GM18907 (cell line): ENCODE results near the gene GARIN1A.
"Not testable (repeated sequence)": the region's sequence is repeated elsewhere in the genome, so short reads cannot be mapped to it uniquely, and the experiment has no call there.

ENCODE experiments used
- ATAC-seq: cut with Tn5 transposase; IDR thresholded peaks from one replicate; pipeline ENCODE4 v1.9.1; 2021; ENCODE audit warnings: mild to moderate bottlenecking, moderate library complexity; ENCODE audit not compliant: unreplicated experiment

Gene GARIN1A

DNA sequence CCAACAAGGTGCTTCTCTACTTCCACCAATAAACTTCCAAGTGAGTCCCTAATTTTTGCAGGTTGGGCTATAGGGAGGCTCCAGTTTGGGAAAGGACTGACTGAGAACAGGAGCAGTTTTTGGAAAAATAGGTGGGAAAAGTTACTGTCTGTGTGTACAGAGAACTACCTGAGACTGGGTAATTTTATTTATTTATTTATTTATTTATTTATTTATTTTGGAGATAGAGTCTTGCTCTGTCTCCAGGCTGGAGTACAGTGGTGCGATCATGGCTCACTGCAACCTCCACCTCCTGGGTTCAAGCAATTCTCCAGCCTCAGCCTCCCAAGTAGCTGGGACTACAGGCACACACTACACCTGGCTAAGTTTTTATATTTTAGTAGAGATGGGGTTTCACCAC is 11.2 kb downstream of the GARIN1A start:
- not testable (repeated sequence) for ATAC-seq

DNA sequence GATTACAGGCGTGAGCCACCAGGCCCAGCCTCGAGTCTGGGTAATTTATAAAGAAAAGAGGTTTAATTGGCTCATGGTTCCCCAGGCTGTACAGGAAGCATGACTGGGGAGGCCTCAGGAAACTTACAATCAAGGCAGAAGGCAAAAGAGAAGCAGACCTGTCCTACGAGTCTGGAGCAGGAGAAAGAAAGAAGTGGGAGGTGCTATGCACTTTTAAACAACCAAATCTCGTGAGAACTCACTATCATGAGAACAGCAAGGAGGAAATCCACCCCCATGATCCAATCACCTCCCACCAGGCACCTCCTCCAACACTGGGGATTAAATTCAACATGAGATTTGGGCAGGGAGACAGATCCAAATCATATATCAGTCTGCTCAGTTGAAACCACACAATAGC is 11.6 kb downstream of the GARIN1A start:
- ATAC-seq = not testable (repeated sequence)

GRCh38 chr7:128687131-128687530 is 15.0 kb downstream of the GARIN1A start:
- no peak for ATAC-seq

DNA sequence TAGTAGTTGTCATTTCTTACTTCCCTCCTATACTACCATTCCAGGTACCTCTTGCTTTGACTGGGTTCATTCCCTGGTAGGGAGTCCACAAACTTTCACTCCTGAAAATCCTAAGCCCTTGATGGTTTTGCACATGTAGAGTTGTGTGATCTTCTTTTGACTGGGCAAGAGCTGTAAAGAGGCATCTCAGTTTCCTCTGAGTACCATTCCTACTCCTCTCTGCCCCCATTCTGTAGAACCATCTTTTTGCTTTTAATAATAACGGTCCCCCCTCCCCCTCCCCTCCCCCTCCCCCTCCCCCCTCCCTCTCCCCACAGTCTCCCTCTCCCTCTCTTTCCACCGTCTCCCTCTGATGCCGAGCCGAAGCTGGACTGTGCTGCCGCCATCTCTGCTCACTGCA is 16.4 kb downstream of the GARIN1A start:
- ATAC-seq = no peak

DNA sequence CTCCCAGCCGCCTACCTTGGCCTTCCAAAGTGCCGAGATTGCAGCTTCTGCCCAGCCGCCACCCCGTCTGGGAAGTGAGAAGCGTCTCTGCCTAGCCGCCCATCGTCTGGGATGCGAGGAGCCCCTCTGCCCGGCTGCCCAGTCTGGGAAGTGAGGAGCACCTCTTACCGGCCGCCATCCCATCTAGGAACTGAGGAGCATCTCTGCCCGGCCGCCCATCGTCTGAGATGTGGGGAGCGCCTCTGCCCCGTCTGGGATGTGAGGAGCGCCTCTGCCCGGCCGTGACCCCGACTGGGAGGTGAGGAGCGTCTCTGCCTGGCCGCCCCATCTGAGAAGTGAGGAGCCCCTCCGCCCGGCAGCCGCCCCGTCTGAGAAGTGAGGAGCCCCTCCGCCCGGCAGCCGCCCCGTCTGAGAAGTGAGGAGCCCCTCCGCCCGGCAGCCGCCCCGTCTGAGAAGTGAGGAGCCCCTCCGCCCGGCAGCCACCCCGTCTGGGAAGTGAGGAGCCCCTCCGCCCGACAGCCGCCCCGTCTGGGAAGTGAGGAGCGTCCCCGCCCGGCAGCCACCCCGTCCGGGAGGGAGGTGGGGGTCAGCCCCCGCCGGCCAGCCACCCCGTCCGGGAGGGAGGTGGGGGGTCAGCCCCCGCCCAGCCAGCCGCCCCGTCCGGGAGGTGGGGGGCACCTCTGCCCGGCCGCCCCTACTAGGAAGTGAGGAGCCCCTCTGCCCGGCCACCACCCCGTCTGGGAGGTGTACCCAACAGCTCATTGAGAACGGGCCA is 17.3 kb downstream of the GARIN1A start:
- not testable (repeated sequence) for ATAC-seq

- no peak for ATAC-seq
Measured at GRCh38 chr7:128691227-128691626, 19.1 kb downstream of the GARIN1A start.

- ATAC-seq = no peak
Measured at GRCh38 chr7:128692623-128693270, 20.7 kb downstream of the GARIN1A start.

DNA sequence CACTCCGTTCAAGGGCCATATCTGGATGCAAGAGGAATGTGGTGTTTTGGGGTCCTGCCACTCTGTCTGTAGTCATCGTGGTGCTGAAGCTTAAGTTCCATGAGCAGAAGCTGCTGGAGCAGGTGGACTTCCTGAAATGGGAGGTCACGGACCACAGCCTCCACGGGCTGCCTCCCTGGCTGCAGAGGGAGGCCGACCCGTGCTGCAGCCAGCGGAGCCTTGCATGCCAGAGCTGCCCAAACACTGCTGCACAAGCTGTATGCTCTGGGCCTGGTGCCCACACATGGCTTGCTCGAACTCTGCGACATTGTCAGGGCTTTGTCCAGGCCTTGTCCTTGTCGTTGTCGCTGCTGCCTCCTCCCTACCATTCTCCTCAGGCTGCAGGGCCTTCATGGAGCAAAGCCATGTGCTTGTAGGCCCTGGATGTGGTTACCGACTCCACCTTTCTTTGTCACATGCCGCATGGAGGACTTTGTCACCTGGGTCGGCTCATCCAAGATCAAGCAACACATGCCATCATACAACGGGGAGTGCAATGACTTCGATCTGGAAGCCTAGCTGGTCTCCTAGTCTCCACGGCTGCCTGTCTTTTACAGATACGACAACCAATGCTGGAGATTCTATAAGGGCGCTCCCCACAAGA is 21.4 kb downstream of the GARIN1A start:
- ATAC-seq = no peak

DNA sequence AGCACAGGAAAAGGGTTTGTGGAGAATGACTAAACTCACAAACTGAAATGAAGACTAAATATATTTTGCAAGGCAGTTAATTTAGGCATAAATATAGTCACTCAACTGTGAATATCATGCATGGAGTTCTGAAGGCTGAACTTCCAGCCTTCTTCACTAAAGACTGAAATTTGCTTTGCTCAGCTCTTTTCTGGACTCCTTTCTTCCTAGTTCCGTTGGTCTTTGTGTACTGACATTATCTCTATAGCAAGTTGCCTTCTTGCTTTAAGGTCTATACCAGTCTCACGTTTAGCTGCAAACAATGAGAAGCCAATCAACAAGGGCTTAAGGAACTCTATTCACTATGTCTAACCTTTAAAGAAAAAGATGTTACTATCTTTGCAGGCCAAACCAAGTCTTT is 22.6 kb downstream of the GARIN1A start:
- no peak for ATAC-seq

GRCh38 chr7:128697302-128697905 is 25.3 kb downstream of the GARIN1A start:
- no peak for ATAC-seq

GRCh38 chr7:128699196-128699712 is 27.2 kb downstream of the GARIN1A start:
- no peak for ATAC-seq

DNA sequence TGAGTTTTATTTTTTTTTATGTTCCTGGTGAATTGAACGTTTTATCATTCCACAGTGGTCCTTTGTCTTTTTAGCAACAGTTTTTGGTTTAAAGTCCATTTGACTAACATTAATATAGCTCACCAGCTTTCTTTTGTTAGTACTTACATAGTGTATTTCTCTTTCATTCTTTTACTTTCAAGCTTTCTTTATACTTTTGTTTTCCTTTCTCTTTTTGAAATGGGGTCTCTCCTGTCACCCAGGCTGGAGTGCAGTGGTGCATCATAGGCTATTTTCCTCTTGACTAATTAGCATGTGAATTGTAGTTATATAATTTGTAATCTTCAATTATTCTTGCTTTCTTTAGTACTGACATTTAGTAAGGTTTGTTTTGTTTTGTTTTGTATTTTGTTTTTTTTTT is 27.8 kb downstream of the GARIN1A start:
- ATAC-seq = no peak

DNA sequence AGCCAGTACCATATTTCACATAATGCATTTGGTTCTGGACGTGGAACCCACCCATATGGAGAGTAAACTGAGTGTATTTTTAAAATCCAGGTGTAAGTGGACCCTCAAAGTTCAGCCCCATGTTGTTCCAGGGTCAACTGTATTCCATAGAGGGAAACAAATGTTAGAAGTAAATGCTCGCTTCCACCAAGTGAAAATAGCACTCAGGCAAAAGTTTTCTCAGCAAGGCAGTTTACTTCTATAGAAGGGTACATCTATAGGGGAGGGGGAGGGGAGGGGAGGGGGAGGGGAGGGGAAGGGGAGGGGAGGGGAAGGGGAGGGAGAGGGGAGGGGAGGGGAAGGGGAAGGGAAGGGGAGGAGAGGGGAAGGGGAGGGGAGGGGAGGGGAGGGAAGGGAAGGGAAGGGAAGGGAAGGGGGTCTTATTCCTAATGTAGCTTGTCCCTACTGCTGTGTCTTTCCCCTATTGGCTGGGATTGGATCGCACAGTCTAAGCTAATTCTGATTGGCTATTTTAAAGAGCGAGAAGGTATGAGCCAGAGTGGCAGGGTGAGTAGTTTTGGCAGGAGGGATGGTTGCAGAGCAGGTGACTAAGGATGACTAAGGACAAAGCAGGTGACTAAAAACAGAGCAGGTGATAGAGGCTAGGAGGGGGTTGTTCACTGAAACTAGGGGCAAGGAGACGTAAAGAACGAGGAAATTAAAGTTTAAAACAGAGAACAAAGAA is 29.1 kb downstream of the GARIN1A start:
- ATAC-seq = no peak

GRCh38 chr7:128703609-128704241 is 31.6 kb downstream of the GARIN1A start:
- ATAC-seq = no peak

- no peak for ATAC-seq
Measured at GRCh38 chr7:128705891-128706333, 33.8 kb downstream of the GARIN1A start.

GRCh38 chr7:128707752-128708151 is 35.7 kb downstream of the GARIN1A start:
- ATAC-seq = no peak

- ATAC-seq = no peak
Measured at GRCh38 chr7:128708235-128708634, 36.1 kb downstream of the GARIN1A start.

GRCh38 chr7:128708824-128709223 is 36.7 kb downstream of the GARIN1A start:
- no peak for ATAC-seq

DNA sequence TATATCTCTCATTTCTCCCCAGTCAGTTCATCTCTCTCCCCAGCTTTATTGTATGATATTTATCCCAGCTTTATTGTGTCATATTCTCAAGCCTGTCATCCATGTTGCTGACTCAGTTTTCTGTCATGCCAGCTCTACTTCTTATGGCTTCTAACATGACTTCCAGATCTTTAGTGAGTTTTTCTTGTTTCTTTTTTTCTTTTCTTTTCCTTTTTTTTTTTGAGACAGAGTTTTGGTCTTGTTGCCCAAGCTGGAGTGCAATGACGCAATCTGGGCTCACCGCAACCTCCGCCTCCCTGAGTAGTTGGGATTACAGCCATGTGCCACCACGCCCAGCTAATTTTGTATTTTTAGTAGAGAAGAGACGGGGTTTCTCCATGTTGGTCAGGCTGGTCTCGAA is 38.4 kb downstream of the GARIN1A start:
- ATAC-seq = no peak

DNA sequence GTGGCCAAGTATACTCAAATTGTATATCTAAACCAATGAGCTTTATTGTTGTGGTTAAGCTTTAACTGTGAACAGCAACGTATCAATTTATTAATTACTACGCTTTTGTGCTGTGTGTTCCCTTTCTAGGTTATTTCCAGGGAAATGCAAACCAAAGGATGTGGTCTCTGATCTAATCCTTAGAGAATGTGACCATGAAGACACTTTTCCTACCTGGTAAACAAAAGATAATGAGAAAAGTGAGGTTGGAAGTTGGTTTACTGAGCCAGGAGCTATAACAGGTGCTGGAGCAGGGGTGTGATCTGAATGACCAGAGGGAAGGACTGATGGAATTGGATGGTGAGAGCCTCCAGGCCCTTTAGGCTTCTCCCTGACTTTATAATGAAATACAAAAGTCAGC is 41.7 kb downstream of the GARIN1A start:
- ATAC-seq = no peak
